WTC11 (cell line): ENCODE measurements around the gene TCF12. TPM values are rescaled to one million over a fixed set of nuclear protein-coding genes. Genes with fewer than 3 reads are reported as not detected.

Experiments used
- ATAC-seq: fragments of 200-7000 bp; cut with Tn5 transposase; 2 replicates; pipeline ENCODE4 v1.10.0; 2021; ENCODE audit warnings: mild to moderate bottlenecking, moderate library complexity
- CTCF ChIA-PET: fragments of 300-600 bp; sonication (Branson Sonifier 250); formaldehyde crosslinking; loops from one replicate; lab custom pipeline; 2021; ENCODE audit warnings: antibody characterized with exemption; lab: Charles Lee
- POLR2A ChIA-PET: fragments of 350-600 bp; sonication (Branson Sonifier 250); formaldehyde crosslinking; loops from one replicate; lab custom pipeline; 2021; ENCODE audit warnings: antibody characterized with exemption; lab: Charles Lee
- DNase-seq: peaks from one replicate; pipeline ENCODE4 v3.0.0; 2021; ENCODE audit warnings: low spot score
- H3K27ac Mint-ChIP-seq: 2 replicates; pipeline ENCODE4 v1.8.0; 2021; ENCODE audit warnings: mixed read lengths
- H3K27me3 Mint-ChIP-seq: 2 replicates; pipeline ENCODE4 v1.8.0; 2021; ENCODE audit warnings: low read depth, mild to moderate bottlenecking, moderate library complexity, mixed read lengths
- H3K36me3 Mint-ChIP-seq: 2 replicates; pipeline ENCODE4 v1.8.0; 2021; ENCODE audit warnings: mixed read lengths
- H3K4me1 Mint-ChIP-seq: 2 replicates; pipeline ENCODE4 v1.8.0; 2022; ENCODE audit warnings: mixed read lengths
- H3K4me3 Mint-ChIP-seq: 2 replicates; pipeline ENCODE4 v1.8.0; 2021; ENCODE audit warnings: mild to moderate bottlenecking, moderate library complexity, mixed read lengths
- H3K9me3 Mint-ChIP-seq: 2 replicates; pipeline ENCODE4 v1.8.0; 2021; ENCODE audit warnings: mixed read lengths
- CDX4 ChIP-seq: fragments of 250-450 bp; sonication (Bioruptor Pico); IDR thresholded peaks from 2 replicates; pipeline ENCODE4 v1.9.0; 2021; ENCODE audit warnings: moderate library complexity, mild to moderate bottlenecking, inconsistent platforms, borderline replicate concordance
- E2F1 ChIP-seq: sonication (generic); formaldehyde crosslinking; IDR thresholded peaks from 2 replicates; pipeline ENCODE4 v1.8.0; 2022; ENCODE audit warnings: mild to moderate bottlenecking, missing genetic modification reagents
- E2F4 ChIP-seq: sonication (generic); formaldehyde crosslinking; IDR thresholded peaks from 2 replicates; pipeline ENCODE4 v1.8.1; 2022; ENCODE audit warnings: low read depth, mild to moderate bottlenecking, moderate library complexity, missing genetic modification reagents, borderline replicate concordance
- ELF4 ChIP-seq: sonication (generic); formaldehyde crosslinking; IDR thresholded peaks from 2 replicates; pipeline ENCODE4 v1.8.1; 2022; ENCODE audit warnings: low read depth, mild to moderate bottlenecking, moderate library complexity, missing genetic modification reagents
- EMX1 ChIP-seq: fragments of 250-450 bp; sonication (Bioruptor Pico); IDR thresholded peaks from 2 replicates; pipeline ENCODE4 v1.8.0; 2021; ENCODE audit warnings: mild to moderate bottlenecking
- HMGXB4 ChIP-seq: sonication (generic); formaldehyde crosslinking; IDR thresholded peaks from 2 replicates; pipeline ENCODE4 v1.8.1; 2023; ENCODE audit warnings: mild to moderate bottlenecking, moderate library complexity, missing genetic modification reagents
- KAT7 ChIP-seq: sonication (generic); formaldehyde crosslinking; IDR thresholded peaks from 2 replicates; pipeline ENCODE4 v1.8.1; 2023; ENCODE audit warnings: missing genetic modification reagents, mild to moderate bottlenecking, borderline replicate concordance
- NR1H2 ChIP-seq: sonication (generic); formaldehyde crosslinking; IDR thresholded peaks from 2 replicates; pipeline ENCODE4 v1.9.0; 2021; ENCODE audit warnings: mild to moderate bottlenecking, moderate library complexity, missing genetic modification reagents
- OVOL2 ChIP-seq: fragments of 250-450 bp; sonication (Bioruptor Pico); IDR thresholded peaks from 2 replicates; pipeline ENCODE4 v1.9.0; 2021; ENCODE audit warnings: mild to moderate bottlenecking, borderline replicate concordance
- ZNF416 ChIP-seq: fragments of 250-450 bp; sonication (Bioruptor Pico); IDR thresholded peaks from 2 replicates; pipeline ENCODE4 v1.9.0; 2021; ENCODE audit warnings: mild to moderate bottlenecking, inconsistent platforms
- total RNA-seq: library from RNA; stranded (reverse); gene quantifications from 3 replicates; pipeline ENCODE4 v1.2.3, GENCODE V29; 2021
- TF ChIP-seq, protein P1 (sequence below): fragments of 250-450 bp; sonication (Bioruptor Pico); conservative IDR thresholded peaks from 2 replicates; pipeline ENCODE4 v1.9.0; 2021; ENCODE audit warnings: mild to moderate bottlenecking
- TF ChIP-seq, protein P2 (sequence below): sonication (generic); formaldehyde crosslinking; IDR thresholded peaks from 2 replicates; pipeline ENCODE4 v1.8.0; 2022; ENCODE audit warnings: mild to moderate bottlenecking, missing genetic modification reagents
- TF ChIP-seq, protein P3 (sequence below): sonication (generic); formaldehyde crosslinking; IDR thresholded peaks from 2 replicates; pipeline ENCODE4 v1.8.0; 2023; ENCODE audit warnings: mild to moderate bottlenecking, missing genetic modification reagents

TCF12 gene
- total RNA-seq, 1 experiment from 2014 or later = 73.2 TPM

- Mint-ChIP-seq H3K27me3 (no peaks in the 10 kb centered on the region), H3K4me3 (no peak overlapping the region), H3K27ac (peak overlapping the region; percentile 57), H3K36me3 (peaks cover 10% of the 10 kb centered on the region), H3K9me3 (peaks cover 12% of the 10 kb centered on the region)
- DNase-seq = no peak
- peak; percentile 76 for ATAC-seq
- ChIA-PET CTCF (interaction anchor here (0.7 to 1.6 kb wide), 3 partner anchors 93 to 289 kb away, joined by 3 read pairs; no protein-coding TSS in a partner anchor), POLR2A (no interaction called here)
- no peak for TF ChIP-seq HMGXB4 (CRISPR knock-in tag)
- no peak for TF ChIP-seq ELF4 (CRISPR knock-in tag)
- TF ChIP-seq EMX1 (CRISPR knock-in tag) = no peak
- TF ChIP-seq E2F4 (CRISPR knock-in tag) = no peak
- TF ChIP-seq ZNF416 (CRISPR knock-in tag) = no peak
- TF ChIP-seq E2F1 (CRISPR knock-in tag) = no peak
- TF ChIP-seq, all 79 proteins: peak for 0
- H3K4me1 Mint-ChIP-seq = peaks cover 39% of the 10 kb centered on the region
These were observed 98.6 kb downstream of the TCF12 start for GRCh38 chr15:57017024-57017423.

- H3K9me3 Mint-ChIP-seq = peaks cover 24% of the 10 kb centered on the region
- DNase-seq (no peak), ATAC-seq (no peak)
- POLR2A ChIA-PET = no interaction called here
- H3K27me3 Mint-ChIP-seq = no peaks in the 10 kb centered on the region
- CTCF ChIA-PET = interaction anchor here (1.0 to 1.6 kb wide), 3 partner anchors 62 to 288 kb away, joined by 3 to 4 read pairs (median 3); no protein-coding TSS in a partner anchor
- H3K36me3 Mint-ChIP-seq = peaks cover 22% of the 10 kb centered on the region
- peaks cover 39% of the 10 kb centered on the region for H3K4me1 Mint-ChIP-seq
- H3K4me3 Mint-ChIP-seq = no peak overlapping the region
- 0 out of 2 replicates have a peak overlapping the region, but pooled peaks have one; percentile 10 for H3K27ac Mint-ChIP-seq
- no peak for TF ChIP-seq KAT7 (CRISPR knock-in tag)
- TF ChIP-seq, protein P1, sequence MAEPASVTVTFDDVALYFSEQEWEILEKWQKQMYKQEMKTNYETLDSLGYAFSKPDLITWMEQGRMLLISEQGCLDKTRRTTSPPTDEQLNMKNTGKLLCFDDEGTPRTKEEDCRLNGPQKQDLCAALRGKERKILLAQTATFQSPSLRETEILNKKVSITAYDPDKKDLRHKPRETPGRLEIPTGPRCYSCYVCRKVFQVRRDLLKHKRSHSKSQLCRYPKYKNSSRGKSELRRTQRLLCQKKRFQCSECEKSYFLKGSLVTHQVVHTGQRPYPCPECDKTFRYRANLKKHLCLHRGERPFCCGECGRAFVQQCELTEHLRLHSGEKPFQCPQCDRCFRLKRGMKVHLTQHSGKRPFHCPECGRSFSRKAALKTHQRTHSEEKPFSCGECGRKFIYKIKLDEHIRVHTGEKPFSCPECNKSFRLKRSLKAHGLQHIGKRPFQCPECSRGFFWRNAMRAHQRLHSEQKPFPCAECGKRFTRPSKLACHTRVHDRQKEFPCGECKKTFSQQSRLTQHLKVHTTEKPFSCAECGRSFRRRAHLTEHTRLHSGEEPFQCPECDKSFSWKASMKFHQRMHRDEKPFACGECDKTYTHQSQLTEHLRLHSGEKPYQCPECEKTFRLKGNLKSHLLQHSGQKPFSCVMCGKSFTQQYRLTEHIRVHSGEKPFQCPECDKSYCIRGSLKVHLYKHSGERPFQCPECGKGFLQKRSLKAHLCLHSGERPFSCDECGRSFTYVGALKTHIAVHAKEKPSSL (CRISPR knock-in tag) = no peak
- TF ChIP-seq, protein P2, sequence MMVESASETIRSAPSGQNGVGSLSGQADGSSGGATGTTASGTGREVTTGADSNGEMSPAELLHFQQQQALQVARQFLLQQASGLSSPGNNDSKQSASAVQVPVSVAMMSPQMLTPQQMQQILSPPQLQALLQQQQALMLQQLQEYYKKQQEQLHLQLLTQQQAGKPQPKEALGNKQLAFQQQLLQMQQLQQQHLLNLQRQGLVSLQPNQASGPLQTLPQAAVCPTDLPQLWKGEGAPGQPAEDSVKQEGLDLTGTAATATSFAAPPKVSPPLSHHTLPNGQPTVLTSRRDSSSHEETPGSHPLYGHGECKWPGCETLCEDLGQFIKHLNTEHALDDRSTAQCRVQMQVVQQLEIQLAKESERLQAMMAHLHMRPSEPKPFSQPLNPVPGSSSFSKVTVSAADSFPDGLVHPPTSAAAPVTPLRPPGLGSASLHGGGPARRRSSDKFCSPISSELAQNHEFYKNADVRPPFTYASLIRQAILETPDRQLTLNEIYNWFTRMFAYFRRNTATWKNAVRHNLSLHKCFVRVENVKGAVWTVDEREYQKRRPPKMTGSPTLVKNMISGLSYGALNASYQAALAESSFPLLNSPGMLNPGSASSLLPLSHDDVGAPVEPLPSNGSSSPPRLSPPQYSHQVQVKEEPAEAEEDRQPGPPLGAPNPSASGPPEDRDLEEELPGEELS (CRISPR knock-in tag) = no peak
These were observed 99.7 kb downstream of the TCF12 start for GRCh38 chr15:57018151-57018550.

DNA sequence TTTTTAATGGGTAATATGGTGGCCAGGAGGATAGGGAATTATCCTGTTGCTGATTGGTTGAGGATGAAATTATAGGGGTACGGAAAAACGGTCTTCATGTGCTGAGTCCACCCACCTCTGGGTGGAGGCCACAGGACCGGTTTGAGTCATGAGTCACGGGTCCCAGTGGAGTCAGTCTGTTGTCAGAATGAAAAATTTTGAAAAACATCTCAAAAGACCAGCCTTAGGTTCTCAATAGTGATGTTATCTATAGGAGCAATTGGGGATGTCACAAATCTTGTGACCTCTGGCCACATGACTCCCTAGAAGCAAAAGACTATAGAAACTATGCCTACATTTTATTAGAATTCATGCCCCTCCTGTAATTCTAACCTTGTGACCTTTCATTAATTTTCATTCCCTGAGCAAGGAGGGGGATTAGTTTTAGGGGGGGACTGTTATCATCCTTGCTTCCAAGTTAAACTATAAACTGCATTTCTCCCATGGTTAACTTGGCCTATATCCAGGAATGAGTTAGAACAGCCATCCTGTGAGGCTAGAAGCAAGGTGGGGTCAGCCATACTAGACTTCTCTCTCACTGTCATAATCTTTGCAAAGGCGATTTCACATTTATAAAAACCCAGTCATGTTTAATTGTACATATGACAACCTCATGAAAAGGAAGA is 101.2 kb downstream of the TCF12 start:
- no peak for TF ChIP-seq NR1H2 (CRISPR knock-in tag)
- TF ChIP-seq, protein P3, sequence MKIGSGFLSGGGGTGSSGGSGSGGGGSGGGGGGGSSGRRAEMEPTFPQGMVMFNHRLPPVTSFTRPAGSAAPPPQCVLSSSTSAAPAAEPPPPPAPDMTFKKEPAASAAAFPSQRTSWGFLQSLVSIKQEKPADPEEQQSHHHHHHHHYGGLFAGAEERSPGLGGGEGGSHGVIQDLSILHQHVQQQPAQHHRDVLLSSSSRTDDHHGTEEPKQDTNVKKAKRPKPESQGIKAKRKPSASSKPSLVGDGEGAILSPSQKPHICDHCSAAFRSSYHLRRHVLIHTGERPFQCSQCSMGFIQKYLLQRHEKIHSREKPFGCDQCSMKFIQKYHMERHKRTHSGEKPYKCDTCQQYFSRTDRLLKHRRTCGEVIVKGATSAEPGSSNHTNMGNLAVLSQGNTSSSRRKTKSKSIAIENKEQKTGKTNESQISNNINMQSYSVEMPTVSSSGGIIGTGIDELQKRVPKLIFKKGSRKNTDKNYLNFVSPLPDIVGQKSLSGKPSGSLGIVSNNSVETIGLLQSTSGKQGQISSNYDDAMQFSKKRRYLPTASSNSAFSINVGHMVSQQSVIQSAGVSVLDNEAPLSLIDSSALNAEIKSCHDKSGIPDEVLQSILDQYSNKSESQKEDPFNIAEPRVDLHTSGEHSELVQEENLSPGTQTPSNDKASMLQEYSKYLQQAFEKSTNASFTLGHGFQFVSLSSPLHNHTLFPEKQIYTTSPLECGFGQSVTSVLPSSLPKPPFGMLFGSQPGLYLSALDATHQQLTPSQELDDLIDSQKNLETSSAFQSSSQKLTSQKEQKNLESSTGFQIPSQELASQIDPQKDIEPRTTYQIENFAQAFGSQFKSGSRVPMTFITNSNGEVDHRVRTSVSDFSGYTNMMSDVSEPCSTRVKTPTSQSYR = no peak
- TF ChIP-seq CDX4 = no peak
- TF ChIP-seq OVOL2 (CRISPR knock-in tag) = no peak
- Mint-ChIP-seq H3K4me3 (no peak overlapping the region), H3K36me3 (peaks cover 28% of the 10 kb centered on the region), H3K4me1 (peaks cover 43% of the 10 kb centered on the region), H3K9me3 (peaks cover 29% of the 10 kb centered on the region), H3K27me3 (no peaks in the 10 kb centered on the region), H3K27ac (no peak overlapping the region)
- no peak for ATAC-seq
- no peak for DNase-seq
- POLR2A ChIA-PET = no interaction called here
- CTCF ChIA-PET = interaction anchor here (0.6 kb wide), 1 partner anchor 117 kb away, joined by 3 read pairs; no protein-coding TSS in a partner anchor
